ENCODE results near the gene ADGRG1.

GRCh38 chr16:57618296-57619132 is 9.9 kb upstream of the ADGRG1 start:
- TF ChIP-seq CTCF (IDR thresholded peaks at IDR 0.05), result no peak
- TF ChIP-seq POLR2A (IDR thresholded peaks at IDR 0.05), result no peak

Data from uterus (tissue), 2 donors.